NCI-H226 (cell line): Measurements from ENCODE around the gene LRRC34.

Experiments
- DNase-seq: peaks from one replicate; pipeline ENCODE4 v3.0.0-alpha.2; 2015

LRRC34 gene

GRCh38 chr3:169760479-169760878, 52.2 kb downstream of the LRRC34 start:
- DNase-seq, result peak; percentile 64

- peak; percentile 90 for DNase-seq
Observed at GRCh38 chr3:169759256-169759655, 53.4 kb downstream of the LRRC34 start.

GRCh38 chr3:169758359-169758994, 54.2 kb downstream of the LRRC34 start:
- peak; percentile 19 for DNase-seq

- no peak for DNase-seq
Observed at GRCh38 chr3:169755488-169755887, 57.2 kb downstream of the LRRC34 start.

- DNase-seq, result no peak
Observed at GRCh38 chr3:169754711-169755110, 58.0 kb downstream of the LRRC34 start.

- DNase-seq, result no peak
Observed at GRCh38 chr3:169751875-169752274, 60.8 kb downstream of the LRRC34 start.

GRCh38 chr3:169750665-169751064, 62.0 kb downstream of the LRRC34 start:
- DNase-seq, result no peak

GRCh38 chr3:169748670-169749069, 64.0 kb downstream of the LRRC34 start:
- no peak for DNase-seq

GRCh38 chr3:169746924-169747323, 65.8 kb downstream of the LRRC34 start:
- DNase-seq, result no peak

GRCh38 chr3:169744366-169745054, 68.2 kb downstream of the LRRC34 start:
- no peak for DNase-seq
